SK-N-SH treated with all-trans-retinoic acid at 6 μM for 48 hours (cell line): Measurements from ENCODE around the gene ITGA8.

Source experiments
- ATAC-seq: fragments of 200-7000 bp; cut with Tn5 transposase; 3 replicates; pipeline ENCODE4 v1.9.1; 2020; ENCODE audit warnings: mild to moderate bottlenecking, moderate library complexity
- ARNTL ChIP-seq: fragments of 450-650 bp; formaldehyde crosslinking; IDR thresholded peaks from 2 replicates; pipeline ENCODE4 v1.5.0; 2020; ENCODE audit warnings: low read depth, mild to moderate bottlenecking, moderate library complexity, borderline replicate concordance
- BACH2 ChIP-seq: fragments of 250-450 bp; sonication (Bioruptor Pico); IDR thresholded peaks from 2 replicates; pipeline ENCODE4 v1.9.0; 2021; ENCODE audit warnings: mild to moderate bottlenecking, borderline replicate concordance
- CREB5 ChIP-seq: fragments of 250-450 bp; sonication (Bioruptor Pico); IDR thresholded peaks from 2 replicates; pipeline ENCODE4 v1.5.1; 2020; ENCODE audit warnings: low read depth, mild to moderate bottlenecking, moderate library complexity
- CSDC2 ChIP-seq: fragments of 250-450 bp; sonication (Bioruptor Pico); IDR thresholded peaks from 2 replicates; pipeline ENCODE4 v1.5.0; 2020; ENCODE audit warnings: mild to moderate bottlenecking, moderate library complexity
- CSRNP3 ChIP-seq: fragments of 250-450 bp; sonication (Bioruptor Pico); IDR thresholded peaks from 2 replicates; pipeline ENCODE4 v1.5.1; 2021; ENCODE audit warnings: mild to moderate bottlenecking, moderate library complexity
- ESRRG ChIP-seq: fragments of 250-450 bp; sonication (Bioruptor Pico); IDR thresholded peaks from 2 replicates; pipeline ENCODE4 v1.6.1; 2021; ENCODE audit warnings: mild to moderate bottlenecking
- GLIS3 ChIP-seq: fragments of 250-450 bp; sonication (Bioruptor Pico); IDR thresholded peaks from 2 replicates; pipeline ENCODE4 v1.5.0; 2020; ENCODE audit warnings: mild to moderate bottlenecking, moderate library complexity
- ISL1 ChIP-seq: fragments of 250-450 bp; sonication (Bioruptor Pico); IDR thresholded peaks from 2 replicates; pipeline ENCODE4 v2.1.2; 2022; ENCODE audit warnings: mild to moderate bottlenecking, moderate library complexity
- OSR1 ChIP-seq: fragments of 250-450 bp; sonication (Bioruptor Pico); IDR thresholded peaks from 2 replicates; pipeline ENCODE4 v1.8.0; 2022; ENCODE audit warnings: moderate library complexity, mild to moderate bottlenecking, inconsistent platforms
- PATZ1 ChIP-seq: fragments of 250-450 bp; sonication (Bioruptor Pico); IDR thresholded peaks from 2 replicates; pipeline ENCODE4 v1.8.0; 2020; ENCODE audit warnings: mild to moderate bottlenecking, moderate library complexity, borderline replicate concordance
- POU6F1 ChIP-seq: fragments of 250-450 bp; sonication (Bioruptor Pico); IDR thresholded peaks from 2 replicates; pipeline ENCODE4 v1.8.0; 2021; ENCODE audit warnings: low read depth, mild to moderate bottlenecking, moderate library complexity, borderline replicate concordance
- PPARA ChIP-seq: fragments of 250-450 bp; sonication (Bioruptor Pico); IDR thresholded peaks from 2 replicates; pipeline ENCODE4 v1.5.0; 2020; ENCODE audit warnings: mild to moderate bottlenecking, borderline replicate concordance
- RARB ChIP-seq: fragments of 250-450 bp; sonication (Bioruptor Pico); IDR thresholded peaks from 2 replicates; pipeline ENCODE4 v1.8.0; 2021; ENCODE audit warnings: mild to moderate bottlenecking, moderate library complexity
- SNAI2 ChIP-seq: fragments of 250-450 bp; sonication (Bioruptor Pico); IDR thresholded peaks from 2 replicates; pipeline ENCODE4 v1.5.0; 2020; ENCODE audit warnings: mild to moderate bottlenecking, moderate library complexity
- TCF4 ChIP-seq: fragments of 250-450 bp; sonication (Bioruptor Pico); IDR thresholded peaks from 2 replicates; pipeline ENCODE4 v1.8.0; 2021; ENCODE audit warnings: mild to moderate bottlenecking, moderate library complexity, borderline replicate concordance
- TOX ChIP-seq: fragments of 250-450 bp; sonication (Bioruptor Pico); IDR thresholded peaks from 2 replicates; pipeline ENCODE4 v1.8.0; 2021; ENCODE audit warnings: mild to moderate bottlenecking, moderate library complexity, borderline replicate concordance
- TSHZ2 ChIP-seq: fragments of 250-450 bp; sonication (Bioruptor Pico); IDR thresholded peaks from 2 replicates; pipeline ENCODE4 v1.5.0; 2020; ENCODE audit warnings: mild to moderate bottlenecking, moderate library complexity
- ZFP30 ChIP-seq: fragments of 450-650 bp; formaldehyde crosslinking; IDR thresholded peaks from 2 replicates; pipeline ENCODE4 v1.5.0; 2022; ENCODE audit warnings: mild to moderate bottlenecking, moderate library complexity
- ZNF565 ChIP-seq: fragments of 450-650 bp; formaldehyde crosslinking; conservative IDR thresholded peaks from 2 replicates; pipeline ENCODE4 v1.5.0; 2020; ENCODE audit warnings: low read depth, mild to moderate bottlenecking, moderate library complexity
- ZNF70 ChIP-seq: fragments of 450-650 bp; formaldehyde crosslinking; IDR thresholded peaks from 2 replicates; pipeline ENCODE4 v1.5.0; 2020; ENCODE audit warnings: mild to moderate bottlenecking, moderate library complexity
- ZNF8 ChIP-seq: fragments of 450-650 bp; formaldehyde crosslinking; IDR thresholded peaks from 2 replicates; pipeline ENCODE4 v1.5.0; 2020; ENCODE audit warnings: mild to moderate bottlenecking, moderate library complexity

Gene ITGA8

GRCh38 chr10:15486404-15486803 lies 233.3 kb downstream of the ITGA8 start (continued):
- TF ChIP-seq POU6F1 (no peak), CSDC2 (CRISPR knock-in tag) (no peak)
- TF ChIP-seq, all 23 proteins: peak for 0

- no peak for TF ChIP-seq SNAI2 (CRISPR knock-in tag)
- no peak for TF ChIP-seq ARNTL (CRISPR knock-in tag)
- TF ChIP-seq GLIS3 (CRISPR knock-in tag): no peak
- no peak for TF ChIP-seq RARB (CRISPR knock-in tag)
- TF ChIP-seq TOX (CRISPR knock-in tag): no peak
- TF ChIP-seq CREB5 (CRISPR knock-in tag): no peak
- TF ChIP-seq ZNF8: no peak
- no peak for TF ChIP-seq TCF4 (CRISPR knock-in tag)
- no peak for TF ChIP-seq ZNF565 (CRISPR knock-in tag)
- no peak for TF ChIP-seq OSR1
- no peak for TF ChIP-seq ISL1 (CRISPR knock-in tag)
- no peak for TF ChIP-seq PATZ1
- TF ChIP-seq TSHZ2 (CRISPR knock-in tag): no peak
- TF ChIP-seq ESRRG: no peak
- no peak for TF ChIP-seq BACH2 (CRISPR knock-in tag)
- no peak for TF ChIP-seq PPARA (CRISPR knock-in tag)
- TF ChIP-seq ZNF70: no peak
- no peak for TF ChIP-seq CSDC2 (CRISPR knock-in tag)
- no peak for TF ChIP-seq POU6F1
- no peak for TF ChIP-seq ZFP30 (CRISPR knock-in tag)
- no peak for ATAC-seq
Measured at GRCh38 chr10:15485684-15486316, 233.9 kb downstream of the ITGA8 start.

GRCh38 chr10:15485027-15485426 lies 234.7 kb downstream of the ITGA8 start:
- ATAC-seq: no peak
- TF ChIP-seq TCF4 (CRISPR knock-in tag): no peak
- no peak for TF ChIP-seq RARB (CRISPR knock-in tag)
- TF ChIP-seq OSR1: no peak
- no peak for TF ChIP-seq POU6F1
- no peak for TF ChIP-seq GLIS3 (CRISPR knock-in tag)
- TF ChIP-seq SNAI2 (CRISPR knock-in tag): no peak
- TF ChIP-seq ZNF8: no peak
- no peak for TF ChIP-seq ARNTL (CRISPR knock-in tag)
- no peak for TF ChIP-seq PPARA (CRISPR knock-in tag)
- TF ChIP-seq ISL1 (CRISPR knock-in tag): no peak
- no peak for TF ChIP-seq CREB5 (CRISPR knock-in tag)
- no peak for TF ChIP-seq CSRNP3 (CRISPR knock-in tag)
- no peak for TF ChIP-seq PATZ1
